ENCODE measurements around the gene TTC22.
A peak's percentile ranks its signal among the peaks of the same experiment; 100 is the strongest.

The TTC22 gene

GRCh38 chr1:54805466-54805865 is 4.3 kb upstream of the TTC22 start:
- no peak for DNase-seq (ENCODE audit: low spot score)
- in situ Hi-C loops (cut with MboI; ENCODE audit: low pct_unique_long_range_greater_than_20kb, low sequenced_read_pairs, unreplicated experiment): no loop called here
- no peak for TF ChIP-seq CTCF (IDR thresholded peaks at IDR 0.05; ENCODE audit: extremely low read depth, insufficient read depth, missing control alignments)

- TF ChIP-seq CTCF (IDR thresholded peaks at IDR 0.05; ENCODE audit: extremely low read depth, insufficient read depth, missing control alignments): no peak
- DNase-seq (ENCODE audit: low spot score): no peak
- in situ Hi-C loops (cut with MboI; ENCODE audit: low pct_unique_long_range_greater_than_20kb, low sequenced_read_pairs, unreplicated experiment): no loop called here
Measured at GRCh38 chr1:54804471-54805132, 3.5 kb upstream of the TTC22 start.

GRCh38 chr1:54803761-54804470 is 2.8 kb upstream of the TTC22 start:
- no peak for DNase-seq (ENCODE audit: low spot score)
- in situ Hi-C loops (cut with MboI; ENCODE audit: low pct_unique_long_range_greater_than_20kb, low sequenced_read_pairs, unreplicated experiment): no loop called here
- TF ChIP-seq CTCF (IDR thresholded peaks at IDR 0.05; ENCODE audit: extremely low read depth, insufficient read depth, missing control alignments): no peak

- in situ Hi-C loops (cut with MboI; ENCODE audit: low pct_unique_long_range_greater_than_20kb, low sequenced_read_pairs, unreplicated experiment): no loop called here
- DNase-seq (ENCODE audit: low spot score): no peak
- TF ChIP-seq CTCF (IDR thresholded peaks at IDR 0.05; ENCODE audit: extremely low read depth, insufficient read depth, missing control alignments): no peak
Measured at GRCh38 chr1:54800041-54800898, 853 bp downstream of the TTC22 start.

- in situ Hi-C loops (cut with MboI; ENCODE audit: low pct_unique_long_range_greater_than_20kb, low sequenced_read_pairs, unreplicated experiment): no loop called here
- peak; percentile 79 for DNase-seq (ENCODE audit: low spot score)
- TF ChIP-seq CTCF (IDR thresholded peaks at IDR 0.05; ENCODE audit: extremely low read depth, insufficient read depth, missing control alignments): no peak
Measured at GRCh38 chr1:54798769-54799641, 2.1 kb downstream of the TTC22 start.

GRCh38 chr1:54798206-54798605 is 2.9 kb downstream of the TTC22 start:
- no peak for TF ChIP-seq CTCF (IDR thresholded peaks at IDR 0.05; ENCODE audit: extremely low read depth, insufficient read depth, missing control alignments)
- DNase-seq (ENCODE audit: low spot score): no peak
- in situ Hi-C loops (cut with MboI; ENCODE audit: low pct_unique_long_range_greater_than_20kb, low sequenced_read_pairs, unreplicated experiment): no loop called here

All from GM13977 (cell line).